HUES48 (cell line): ENCODE measurements around the gene SLC8A3.

Experiments
- H3K27ac ChIP-seq: one replicate; pipeline ENCODE4 v1.7.0; 2013; ENCODE audit warnings: low read depth, low read length, inconsistent platforms
- H3K27me3 ChIP-seq: 2 replicates; pipeline ENCODE4 v1.6.1; 2013; ENCODE audit warnings: mild to moderate bottlenecking, low read length; ENCODE audit not compliant: control insufficient read depth, insufficient read depth
- H3K36me3 ChIP-seq: 2 replicates; pipeline ENCODE4 v1.6.1; 2013; ENCODE audit warnings: low read length; ENCODE audit not compliant: control insufficient read depth, insufficient read depth
- H3K4me1 ChIP-seq: 2 replicates; pipeline ENCODE4 v1.6.1; 2013; ENCODE audit warnings: mild to moderate bottlenecking, low read length; ENCODE audit not compliant: control insufficient read depth, insufficient read depth
- H3K4me3 ChIP-seq: 2 replicates; pipeline ENCODE4 v1.5.1; 2013; ENCODE audit warnings: mild to moderate bottlenecking, low read depth, low read length
- H3K9ac ChIP-seq: 2 replicates; pipeline ENCODE4 v1.6.1; 2013; ENCODE audit warnings: mild to moderate bottlenecking, low read depth, low read length, moderate library complexity
- H3K9me3 ChIP-seq: 2 replicates; pipeline ENCODE4 v1.6.1; 2013; ENCODE audit warnings: low read length; ENCODE audit not compliant: control insufficient read depth, insufficient read depth

The SLC8A3 gene

DNA sequence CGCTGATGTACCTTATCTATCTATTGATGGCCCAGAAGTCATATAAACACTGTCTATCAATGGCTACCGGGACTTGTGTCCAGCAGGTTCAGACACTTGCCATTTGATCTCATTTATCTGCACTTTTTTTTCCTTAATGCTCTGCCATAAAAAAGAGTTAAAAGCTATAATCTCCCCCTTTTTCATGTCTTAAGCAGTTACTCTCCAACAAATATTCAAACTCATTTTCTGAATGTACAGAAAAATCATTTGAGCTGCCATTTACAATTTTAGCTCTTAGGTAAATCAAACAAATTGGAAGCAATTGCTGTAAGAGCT is 101.4 kb downstream of the SLC8A3 start:
- Histone ChIP-seq H3K36me3 (no peaks in the 10 kb centered on the region), H3K4me1 (no peaks in the 10 kb centered on the region), H3K9ac (no peak overlapping the region), H3K4me3 (no peak overlapping the region), H3K27me3 (no peaks in the 10 kb centered on the region), H3K27ac (no peak overlapping the region), H3K9me3 (no peaks in the 10 kb centered on the region)

DNA sequence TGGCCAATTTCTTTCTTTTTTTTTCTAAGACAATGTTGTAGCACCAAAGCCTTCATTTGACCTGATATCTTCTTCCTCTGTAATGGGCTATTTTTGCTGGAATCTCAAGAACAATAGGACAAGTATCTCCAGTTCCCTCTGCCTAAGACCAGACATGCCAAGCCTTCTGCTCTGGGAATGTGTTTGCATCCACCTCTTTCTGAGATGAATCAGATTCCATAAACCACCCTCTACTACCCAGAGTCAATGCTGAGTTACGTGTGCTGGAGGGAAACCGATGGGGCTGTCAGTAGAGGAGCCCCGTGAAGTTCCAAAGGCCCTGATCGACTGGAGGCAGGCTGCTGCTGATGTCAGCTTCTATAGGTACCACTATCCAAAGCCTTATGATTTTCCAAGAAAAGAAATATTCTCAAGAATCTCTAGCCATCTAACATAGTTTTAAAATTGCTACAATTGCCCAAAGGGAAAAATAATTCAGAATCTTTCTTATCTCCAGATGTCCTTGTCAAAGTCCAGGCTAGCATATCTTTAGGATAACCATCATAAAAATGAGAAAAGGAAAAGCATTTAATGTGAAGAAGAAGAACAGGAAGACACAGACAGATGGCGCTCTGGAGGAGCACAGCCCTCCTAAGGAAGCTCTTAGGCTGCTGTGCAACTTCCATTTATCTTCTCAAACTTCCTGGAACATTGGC is 101.9 kb downstream of the SLC8A3 start:
- Histone ChIP-seq H3K4me3 (no peak overlapping the region), H3K27me3 (no peaks in the 10 kb centered on the region), H3K27ac (no peak overlapping the region), H3K9me3 (no peaks in the 10 kb centered on the region), H3K36me3 (no peaks in the 10 kb centered on the region), H3K4me1 (no peaks in the 10 kb centered on the region), H3K9ac (no peak overlapping the region)

DNA sequence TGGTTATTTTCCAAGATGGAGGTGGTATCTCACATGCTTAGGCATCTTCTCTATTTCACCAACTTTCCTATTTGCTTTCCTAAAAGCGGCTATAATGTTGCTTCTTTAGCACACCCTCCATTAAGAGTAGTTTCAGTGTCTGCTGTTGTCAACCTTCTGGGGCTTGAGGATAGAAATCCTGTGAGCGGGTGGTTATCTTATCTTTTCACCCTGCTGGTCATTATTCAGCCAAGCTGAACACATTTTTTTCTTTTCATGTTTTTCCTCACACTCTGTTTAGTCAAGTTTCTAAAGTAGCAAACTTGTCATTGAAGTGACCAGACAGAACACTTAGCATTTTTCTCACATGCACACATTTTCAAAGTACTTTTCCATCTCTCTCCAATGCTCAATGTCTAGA is 104.5 kb downstream of the SLC8A3 start:
- H3K4me1 ChIP-seq, result no peaks in the 10 kb centered on the region
- H3K27ac ChIP-seq, result no peak overlapping the region
- no peaks in the 10 kb centered on the region for H3K9me3 ChIP-seq
- H3K27me3 ChIP-seq, result no peaks in the 10 kb centered on the region
- H3K9ac ChIP-seq, result no peak overlapping the region
- H3K36me3 ChIP-seq, result no peaks in the 10 kb centered on the region
- H3K4me3 ChIP-seq, result no peak overlapping the region

DNA sequence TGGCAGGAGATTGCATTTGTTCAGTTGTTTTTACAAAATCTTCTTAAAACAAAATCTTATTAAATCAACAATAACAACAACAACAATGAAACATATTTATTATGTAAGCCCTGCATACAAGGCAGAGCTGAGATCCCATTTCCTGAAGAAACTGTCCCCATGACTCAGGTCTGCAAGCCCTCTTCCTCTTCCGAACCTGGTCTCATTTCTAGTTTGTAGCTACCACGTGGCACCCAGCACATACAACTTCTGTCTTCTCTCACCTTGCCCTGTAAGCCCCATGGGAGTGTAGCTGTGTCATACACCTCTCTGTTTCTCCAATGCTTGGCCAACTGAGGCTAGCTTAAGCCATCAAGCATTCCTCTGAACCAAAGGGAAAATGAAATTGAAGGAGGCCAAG is 106.4 kb downstream of the SLC8A3 start:
- Histone ChIP-seq H3K9ac (no peak overlapping the region), H3K27ac (no peak overlapping the region), H3K36me3 (no peaks in the 10 kb centered on the region), H3K9me3 (no peaks in the 10 kb centered on the region), H3K27me3 (no peaks in the 10 kb centered on the region), H3K4me1 (0 out of 2 replicates have a peak, but pooled peaks cover 3% of the 10 kb centered on the region), H3K4me3 (no peak overlapping the region)

DNA sequence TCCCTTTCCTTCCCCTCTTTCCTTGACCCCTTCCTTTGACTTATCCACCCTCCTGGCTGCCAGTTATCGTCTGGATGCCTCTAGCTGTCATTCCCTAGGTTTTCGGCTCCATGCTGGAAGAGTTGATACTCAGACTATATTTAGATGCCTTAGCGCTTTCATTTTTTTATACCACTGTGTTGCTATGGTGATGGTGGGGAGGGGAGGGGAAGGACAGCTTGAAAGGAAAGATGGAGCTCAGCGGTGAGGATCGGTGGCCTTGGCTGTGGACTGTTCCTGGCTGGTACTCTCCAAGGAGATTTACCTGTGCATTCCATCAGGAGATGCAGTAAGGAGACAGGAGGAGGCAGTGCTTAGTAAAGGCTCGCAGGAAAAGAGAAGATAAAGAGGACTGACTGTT is 108.7 kb downstream of the SLC8A3 start:
- H3K9me3 ChIP-seq, result no peaks in the 10 kb centered on the region
- H3K9ac ChIP-seq, result no peak overlapping the region
- H3K4me1 ChIP-seq, result 0 out of 2 replicates have a peak, but pooled peaks cover 3% of the 10 kb centered on the region
- no peaks in the 10 kb centered on the region for H3K36me3 ChIP-seq
- H3K27ac ChIP-seq, result no peak overlapping the region
- no peak overlapping the region for H3K4me3 ChIP-seq
- H3K27me3 ChIP-seq, result no peaks in the 10 kb centered on the region

DNA sequence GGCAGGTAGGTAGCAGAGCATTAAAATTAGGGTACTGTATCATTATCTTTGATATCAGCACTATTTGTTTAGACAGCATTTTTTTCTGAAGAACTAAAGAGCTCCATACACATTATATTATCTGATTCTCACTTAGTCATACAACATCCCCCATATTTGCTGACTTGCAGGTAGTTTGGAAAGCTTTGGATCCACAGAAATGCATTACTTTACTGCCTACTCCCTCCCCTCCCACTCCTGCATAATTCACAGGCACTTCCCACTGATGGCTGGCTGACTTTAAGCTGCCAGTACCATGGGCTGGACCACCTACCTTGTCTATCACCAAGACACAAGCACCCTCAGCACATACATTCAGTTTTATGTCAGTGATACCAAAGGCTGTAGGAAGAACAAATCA is 110.4 kb downstream of the SLC8A3 start:
- Histone ChIP-seq H3K27ac (no peak overlapping the region), H3K27me3 (no peaks in the 10 kb centered on the region), H3K9ac (no peak overlapping the region), H3K4me1 (0 out of 2 replicates have a peak, but pooled peaks cover 3% of the 10 kb centered on the region), H3K4me3 (no peak overlapping the region), H3K9me3 (no peaks in the 10 kb centered on the region), H3K36me3 (no peaks in the 10 kb centered on the region)

DNA sequence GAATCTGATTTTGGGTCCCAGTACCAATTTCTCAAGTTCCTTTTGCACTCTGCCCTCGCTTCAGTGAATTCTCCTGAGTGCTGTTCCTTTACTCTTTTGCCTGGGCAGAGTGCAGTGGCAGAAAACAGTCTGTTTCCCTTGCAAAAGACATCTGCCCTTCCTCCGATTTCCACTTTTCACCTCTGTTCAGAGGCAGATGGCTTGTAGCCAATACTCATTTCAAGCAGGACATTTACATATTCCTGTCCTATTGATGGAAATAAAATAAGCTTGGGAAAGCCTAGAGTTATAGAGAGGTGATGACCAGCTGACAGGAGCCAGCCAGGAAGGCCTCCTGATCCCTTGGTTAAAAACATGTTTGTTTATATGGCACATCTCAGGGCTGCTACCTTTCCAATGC is 111.0 kb downstream of the SLC8A3 start:
- Histone ChIP-seq H3K27ac (no peak overlapping the region), H3K9me3 (no peaks in the 10 kb centered on the region), H3K9ac (no peak overlapping the region), H3K36me3 (no peaks in the 10 kb centered on the region), H3K27me3 (no peaks in the 10 kb centered on the region), H3K4me3 (no peak overlapping the region), H3K4me1 (0 out of 2 replicates have a peak, but pooled peaks cover 3% of the 10 kb centered on the region)

DNA sequence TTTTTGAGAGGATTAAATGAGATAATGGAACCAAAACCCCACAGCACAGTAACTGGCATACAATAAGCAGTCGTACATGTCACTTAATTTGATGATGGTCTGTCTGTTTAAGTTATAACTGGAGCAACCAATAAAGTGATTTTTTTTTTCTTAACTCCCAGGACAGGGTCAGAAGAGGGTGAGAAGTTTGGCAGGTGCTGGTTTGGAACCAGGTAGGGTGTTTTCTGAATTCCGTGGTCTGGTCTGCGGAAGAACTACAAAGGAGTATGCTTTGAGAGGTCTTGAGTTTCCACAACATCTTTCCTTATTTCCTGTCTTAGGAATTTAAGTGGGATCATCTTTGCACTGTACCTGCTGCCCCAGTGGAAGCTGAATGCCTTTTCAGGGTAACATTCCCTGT is 111.7 kb downstream of the SLC8A3 start:
- Histone ChIP-seq H3K27me3 (no peaks in the 10 kb centered on the region), H3K9me3 (no peaks in the 10 kb centered on the region), H3K9ac (no peak overlapping the region), H3K36me3 (no peaks in the 10 kb centered on the region), H3K4me1 (0 out of 2 replicates have a peak, but pooled peaks cover 3% of the 10 kb centered on the region), H3K27ac (no peak overlapping the region), H3K4me3 (no peak overlapping the region)

DNA sequence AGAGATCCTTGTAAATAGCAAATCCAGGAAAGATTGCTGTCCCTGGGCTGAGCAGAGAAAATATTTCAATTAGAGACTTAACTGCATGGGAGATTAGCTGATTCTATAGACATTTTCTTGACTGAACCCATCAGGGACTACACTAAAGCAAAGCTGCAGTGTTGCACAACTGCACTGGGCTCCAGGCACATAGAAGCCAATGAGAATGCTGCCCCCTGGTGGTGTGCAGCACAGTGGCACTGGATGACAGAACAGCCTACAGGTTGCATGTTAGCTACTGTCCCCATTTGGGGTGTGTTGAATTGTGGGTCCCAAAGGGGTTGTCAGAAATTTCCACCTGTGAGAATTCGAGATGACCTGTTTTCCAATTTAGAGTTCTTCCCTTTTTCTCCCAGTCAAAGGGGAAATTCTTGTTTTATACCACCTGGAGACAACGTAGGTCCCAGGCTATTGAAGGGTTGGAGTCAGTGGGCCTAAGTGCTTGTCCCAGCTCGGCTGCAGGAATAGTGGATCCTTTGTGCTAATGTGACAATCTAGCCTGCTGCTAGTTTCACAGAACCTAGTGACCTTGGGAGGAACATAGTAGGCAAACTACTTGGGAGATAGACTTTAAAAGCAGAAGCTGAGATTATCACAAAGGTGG is 114.7 kb downstream of the SLC8A3 start:
- Histone ChIP-seq H3K9me3 (no peaks in the 10 kb centered on the region), H3K36me3 (no peaks in the 10 kb centered on the region), H3K27me3 (no peaks in the 10 kb centered on the region), H3K4me1 (0 out of 2 replicates have a peak, but pooled peaks cover 3% of the 10 kb centered on the region), H3K9ac (no peak overlapping the region), H3K4me3 (no peak overlapping the region), H3K27ac (no peak overlapping the region)

DNA sequence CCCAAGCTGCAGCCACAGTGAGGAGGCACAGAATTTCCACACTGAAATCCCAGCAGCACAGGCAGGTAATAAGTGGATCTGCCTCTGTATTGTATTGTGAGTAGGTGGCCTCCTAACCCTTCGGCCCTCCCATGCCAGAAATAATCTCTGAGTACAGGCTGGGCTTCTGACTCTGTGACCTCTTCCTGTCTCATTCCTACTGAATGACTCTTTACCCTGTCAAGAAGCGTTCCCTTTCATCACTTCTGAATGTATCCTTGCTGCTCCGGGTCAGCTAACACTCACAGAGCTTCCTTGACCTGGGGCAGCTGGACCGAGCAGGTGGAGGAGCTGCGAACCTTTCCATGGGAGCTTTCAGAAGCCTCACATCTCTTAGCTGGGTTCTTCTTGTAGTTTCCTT is 119.6 kb downstream of the SLC8A3 start:
- Histone ChIP-seq H3K27me3 (no peaks in the 10 kb centered on the region), H3K27ac (no peak overlapping the region), H3K9ac (no peak overlapping the region), H3K4me1 (no peaks in the 10 kb centered on the region), H3K36me3 (no peaks in the 10 kb centered on the region), H3K4me3 (no peak overlapping the region), H3K9me3 (no peaks in the 10 kb centered on the region)

DNA sequence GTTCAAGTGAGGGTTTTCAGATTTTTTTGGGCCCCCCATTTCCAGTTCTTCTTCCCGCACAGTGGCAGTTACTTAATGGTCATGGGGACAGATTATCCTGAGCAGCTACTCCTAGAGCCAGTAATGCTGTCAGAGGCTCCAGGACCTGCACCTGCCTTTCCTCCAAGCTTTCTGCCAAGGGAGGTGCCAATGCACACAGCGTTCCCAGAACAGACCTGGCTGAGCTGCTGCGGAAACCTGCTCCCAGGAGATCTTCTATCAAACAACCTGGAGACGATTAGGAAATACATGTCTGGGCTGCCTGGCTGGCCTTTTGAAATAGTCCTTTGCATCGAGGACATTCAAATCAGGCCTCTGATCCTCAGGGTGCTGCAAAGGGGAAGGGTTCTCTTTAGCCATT is 120.9 kb downstream of the SLC8A3 start:
- Histone ChIP-seq H3K9me3 (no peaks in the 10 kb centered on the region), H3K4me3 (no peak overlapping the region), H3K4me1 (no peaks in the 10 kb centered on the region), H3K27ac (no peak overlapping the region), H3K27me3 (no peaks in the 10 kb centered on the region), H3K36me3 (no peaks in the 10 kb centered on the region), H3K9ac (no peak overlapping the region)
